ENCODE data around the gene ZNF43.

GRCh38 chr19:21767065-21767800 is 68.7 kb downstream of the ZNF43 start, which contains the start of gene ZNF100:
- TF ChIP-seq CTCF (IDR thresholded peaks at IDR 0.05) = no peak
- no peak for TF ChIP-seq POLR2A (IDR thresholded peaks at IDR 0.05; ENCODE audit: low read depth)
